Uterus (tissue), 4 donors: ENCODE data around the gene ZNF136. TPM values are rescaled to one million over a fixed set of nuclear protein-coding genes. Genes with fewer than 3 reads are reported as not detected.

ENCODE experiments used
- DNase-seq, 2 donors: peaks; one replicate each; pipeline ENCODE4 v3.0.0-alpha.2; 2019 to 2020
- H3K27ac ChIP-seq, 2 donors: fragments of 200-600 bp; sonication (generic); 1 replicate in 1 of 2; 2 replicates in 1 of 2; pipeline ENCODE4 v1.5.1; 2016 to 2018
- H3K27me3 ChIP-seq, 2 donors: fragments of 200-600 bp; sonication (generic); one replicate each; pipeline ENCODE4 v1.5.1; 2018 to 2019; ENCODE audit warnings: control low read depth in 1 of 2
- H3K36me3 ChIP-seq, 2 donors: fragments of 200-600 bp; sonication (generic); one replicate each; pipeline ENCODE4 v1.5.1; 2019; ENCODE audit warnings: control low read depth in 1 of 2
- H3K4me1 ChIP-seq, 2 donors: fragments of 200-600 bp; sonication (generic); one replicate each; pipeline ENCODE4 v1.5.1; 2018 to 2019; ENCODE audit warnings: control low read depth in 1 of 2
- H3K4me3 ChIP-seq, 2 donors: fragments of 200-600 bp; sonication (generic); 1 replicate in 1 of 2; 2 replicates in 1 of 2; pipeline ENCODE4 v1.5.1; 2018 to 2019; ENCODE audit warnings: mild to moderate bottlenecking in 1 of 2
- H3K9me3 ChIP-seq, 2 donors: fragments of 200-600 bp; sonication (generic); one replicate each; pipeline ENCODE4 v1.5.1; 2019; ENCODE audit warnings: control low read depth in 1 of 2
- POLR2A ChIP-seq, 2 donors: fragments of 450-650 bp; IDR thresholded peaks; one replicate each; pipeline ENCODE4 v1.6.1; 2016; ENCODE audit warnings: antibody characterized with exemption in 2 of 2, mild to moderate bottlenecking in 1 of 2, moderate library complexity in 1 of 2
- intact Hi-C: fragments of 100-400 bp; cut with DNase I; formaldehyde crosslinking; loops from one replicate; pipeline ENCODE4 v1.15.1; 2023; ENCODE audit warnings: low total_unique reads
- total RNA-seq, 4 donors: library from RNA; depleted of rRNA in 3 of 4; stranded (reverse); fragments of >200 nt in 3 of 4; gene quantifications; one replicate each; pipeline versions ENCODE4 v1.1.0 to v1.2.4, GENCODE V29; 2014 to 2023
- TF ChIP-seq, protein P1 (sequence below), 4 experiments: fragments of 200-600 bp in 2 of 4; fragments of 450-650 bp in 2 of 4; sonication (generic) in 2 of 4; IDR thresholded peaks; one replicate each; pipeline ENCODE4 v1.5.1; 2016 to 2019; ENCODE audit warnings: antibody characterized with exemption in 4 of 4, mild to moderate bottlenecking in 2 of 4, moderate library complexity in 1 of 4
- donor health status: DM: yes; HTN: yes; CAD: no.

ZNF136 gene
- total RNA-seq, 4 donors from 2014 or later, result 2.1 to 31.7 (median 13.0) TPM

DNA sequence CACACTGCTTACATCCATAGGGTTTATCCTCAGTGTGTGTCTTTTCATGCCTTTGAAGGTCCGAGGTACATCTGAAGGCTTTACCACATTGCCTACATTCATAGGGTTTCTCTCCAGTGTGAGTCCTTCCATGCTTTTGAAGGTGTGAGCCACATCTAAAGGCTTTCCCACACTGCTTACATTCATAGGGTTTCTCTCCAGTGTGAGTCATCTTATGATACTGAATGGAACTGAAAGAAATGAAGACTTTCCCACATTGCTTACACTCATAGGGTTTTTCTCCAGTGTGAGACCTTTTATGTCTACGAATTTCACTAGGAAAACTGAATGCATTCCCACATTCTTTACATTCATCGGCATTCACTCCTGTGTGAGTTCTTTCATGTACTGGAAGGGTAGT is 29.8 kb upstream of the ZNF136 start:
- Histone ChIP-seq H3K27ac (no peak overlapping the region), H3K4me1 (no peaks in the 10 kb centered on the region), H3K9me3 (peaks cover 0 to 36% of the 10 kb centered on the region in 2 donors), H3K27me3 (no peaks in the 10 kb centered on the region), H3K4me3 (no peak overlapping the region), H3K36me3 (no peaks in the 10 kb centered on the region)
- intact Hi-C loops, result no loop called here
- no peak for DNase-seq
- TF ChIP-seq, protein P1, sequence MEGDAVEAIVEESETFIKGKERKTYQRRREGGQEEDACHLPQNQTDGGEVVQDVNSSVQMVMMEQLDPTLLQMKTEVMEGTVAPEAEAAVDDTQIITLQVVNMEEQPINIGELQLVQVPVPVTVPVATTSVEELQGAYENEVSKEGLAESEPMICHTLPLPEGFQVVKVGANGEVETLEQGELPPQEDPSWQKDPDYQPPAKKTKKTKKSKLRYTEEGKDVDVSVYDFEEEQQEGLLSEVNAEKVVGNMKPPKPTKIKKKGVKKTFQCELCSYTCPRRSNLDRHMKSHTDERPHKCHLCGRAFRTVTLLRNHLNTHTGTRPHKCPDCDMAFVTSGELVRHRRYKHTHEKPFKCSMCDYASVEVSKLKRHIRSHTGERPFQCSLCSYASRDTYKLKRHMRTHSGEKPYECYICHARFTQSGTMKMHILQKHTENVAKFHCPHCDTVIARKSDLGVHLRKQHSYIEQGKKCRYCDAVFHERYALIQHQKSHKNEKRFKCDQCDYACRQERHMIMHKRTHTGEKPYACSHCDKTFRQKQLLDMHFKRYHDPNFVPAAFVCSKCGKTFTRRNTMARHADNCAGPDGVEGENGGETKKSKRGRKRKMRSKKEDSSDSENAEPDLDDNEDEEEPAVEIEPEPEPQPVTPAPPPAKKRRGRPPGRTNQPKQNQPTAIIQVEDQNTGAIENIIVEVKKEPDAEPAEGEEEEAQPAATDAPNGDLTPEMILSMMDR (IDR thresholded peaks at IDR 0.05), result no peak
- TF ChIP-seq POLR2A (IDR thresholded peaks at IDR 0.05), result no peak

DNA sequence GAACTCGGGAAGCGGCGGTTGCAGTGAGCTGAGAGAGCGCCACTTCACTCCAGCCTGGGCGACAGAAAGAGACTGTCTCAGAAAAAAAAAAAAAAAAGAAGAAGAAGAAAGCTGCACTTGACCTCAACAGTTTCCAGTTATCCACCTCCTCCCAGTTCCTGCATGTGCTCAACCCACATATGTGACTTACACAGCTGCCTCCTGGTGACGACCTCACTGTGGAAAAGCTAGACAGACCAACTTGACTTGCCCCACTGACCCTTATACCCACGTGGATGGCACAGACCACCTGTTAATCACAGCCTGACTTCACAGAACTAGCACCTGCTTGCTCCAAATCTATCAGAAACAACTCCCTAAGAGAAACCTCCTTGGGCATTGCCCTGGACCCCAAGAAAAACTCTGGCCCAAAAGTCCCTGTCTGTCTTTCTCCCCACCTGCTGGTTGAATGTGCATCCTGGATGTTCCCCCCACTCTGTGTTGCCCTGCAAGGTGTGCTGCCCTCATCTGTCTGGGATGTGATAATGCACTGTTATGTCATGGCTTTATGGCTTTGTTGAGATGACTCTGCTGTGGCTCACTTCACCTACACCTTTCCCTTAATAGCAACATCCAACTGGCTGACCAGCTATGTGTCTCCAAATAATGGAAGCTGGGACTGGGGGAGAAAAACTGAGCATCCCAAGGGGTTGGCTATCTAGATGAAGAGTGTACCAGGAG is 25.5 kb upstream of the ZNF136 start:
- Histone ChIP-seq H3K9me3 (peaks cover 0 to 17% of the 10 kb centered on the region in 2 donors), H3K27me3 (no peaks in the 10 kb centered on the region), H3K4me3 (no peak overlapping the region), H3K36me3 (no peaks in the 10 kb centered on the region), H3K4me1 (no peaks in the 10 kb centered on the region), H3K27ac (no peak overlapping the region)
- no peak for DNase-seq
- intact Hi-C loops, result no loop called here
- TF ChIP-seq, protein P1 (IDR thresholded peaks at IDR 0.05), result no peak
- no peak for TF ChIP-seq POLR2A (IDR thresholded peaks at IDR 0.05)

DNA sequence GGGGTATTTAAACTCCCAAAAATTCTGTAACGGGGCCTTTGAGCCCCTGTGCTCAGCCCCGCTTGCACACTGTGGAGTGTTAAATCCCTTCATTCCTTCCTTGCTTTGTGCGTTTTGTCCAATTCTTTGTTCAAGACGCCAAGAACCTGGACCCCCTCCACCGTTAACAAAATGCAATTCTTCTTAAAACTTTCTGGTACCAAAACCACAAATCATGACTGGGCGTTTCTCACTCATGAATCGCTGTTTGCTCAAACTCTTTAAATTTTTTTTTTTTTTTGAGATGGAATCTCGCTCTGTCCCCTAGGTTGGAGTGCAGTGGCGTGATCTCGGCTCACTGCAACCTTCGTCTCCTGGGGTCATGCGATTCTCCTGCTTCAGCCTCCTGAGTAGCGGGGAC is 23.6 kb upstream of the ZNF136 start:
- Histone ChIP-seq H3K27ac (peak overlapping the region; percentile 79), H3K36me3 (no peaks in the 10 kb centered on the region), H3K4me3 (peak overlapping the region; percentile 58 to 75), H3K4me1 (no peaks in the 10 kb centered on the region), H3K27me3 (no peaks in the 10 kb centered on the region), H3K9me3 (no peaks in the 10 kb centered on the region)
- TF ChIP-seq POLR2A (IDR thresholded peaks at IDR 0.05), result no peak
- TF ChIP-seq, protein P1 (IDR thresholded peaks at IDR 0.05), result no peak
- no peak for DNase-seq
- intact Hi-C loops, result no loop called here

DNA sequence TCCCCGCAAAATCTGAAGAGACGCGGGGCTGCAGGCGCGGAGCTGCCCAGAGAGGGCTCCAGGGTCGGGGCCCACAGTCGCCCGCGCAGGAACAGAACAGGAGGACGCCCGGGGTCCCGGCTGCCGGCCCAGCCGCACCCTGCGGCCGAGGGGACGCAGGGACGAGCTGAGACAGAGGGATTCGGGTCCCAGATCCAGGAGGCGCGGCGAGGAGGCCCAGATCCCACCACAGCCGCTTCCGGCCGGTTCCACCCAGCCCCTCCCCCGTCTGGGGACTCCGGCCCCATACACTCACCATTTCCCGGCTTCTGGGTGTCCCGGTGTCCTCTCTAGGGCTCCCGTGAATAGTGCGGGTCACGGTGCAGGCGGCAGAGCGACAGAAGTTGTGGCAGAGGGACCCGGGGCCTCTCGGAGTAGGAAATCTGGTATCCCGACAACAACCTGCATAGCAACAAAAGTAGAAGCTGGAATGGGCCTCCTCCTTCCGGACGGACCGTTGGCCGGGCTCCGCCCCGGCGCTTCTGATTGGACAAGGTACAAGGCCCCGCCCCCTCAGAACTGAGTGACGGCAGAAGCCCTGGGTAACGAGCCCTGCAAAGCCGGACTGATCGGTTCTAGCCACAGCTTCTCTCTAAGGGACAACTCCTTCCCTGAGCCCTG is 22.9 kb upstream of the ZNF136 start, which contains the start of gene ZNF20:
ZNF20 (minus strand) TSS at position 466 of the 660 bp plus-strand sequence; CDS start at position 298, 168 bp downstream.
- intact Hi-C loops, result loop anchor here (5.0 kb wide), 1 partner anchor 83 kb away; no protein-coding TSS in a partner anchor
- TF ChIP-seq, protein P1 (IDR thresholded peaks at IDR 0.05), result no peak
- peak; percentile 24 to 52 for TF ChIP-seq POLR2A (IDR thresholded peaks at IDR 0.05)
- Histone ChIP-seq H3K27ac (peak within 1 kb of the TSS; percentile 79), H3K4me3 (peak within 1 kb of the TSS; percentile 58 to 75), H3K9me3 (no peaks in the 10 kb centered on the region), H3K36me3 (no peaks in the 10 kb centered on the region), H3K27me3 (no peaks in the 10 kb centered on the region), H3K4me1 (no peaks in the 10 kb centered on the region)
- peak; percentile 94 to 96 for DNase-seq
